ENCODE results near the gene METTL25B. TPM values are rescaled to one million over a fixed set of nuclear protein-coding genes. Genes with fewer than 3 reads are reported as not detected.

The METTL25B gene
- total and polyA plus RNA-seq, 2 of the 13 experiments (the other 11 are each of a cell fraction or from before 2014, with no cell fraction given): 11.9 to 24.0 TPM

DNA sequence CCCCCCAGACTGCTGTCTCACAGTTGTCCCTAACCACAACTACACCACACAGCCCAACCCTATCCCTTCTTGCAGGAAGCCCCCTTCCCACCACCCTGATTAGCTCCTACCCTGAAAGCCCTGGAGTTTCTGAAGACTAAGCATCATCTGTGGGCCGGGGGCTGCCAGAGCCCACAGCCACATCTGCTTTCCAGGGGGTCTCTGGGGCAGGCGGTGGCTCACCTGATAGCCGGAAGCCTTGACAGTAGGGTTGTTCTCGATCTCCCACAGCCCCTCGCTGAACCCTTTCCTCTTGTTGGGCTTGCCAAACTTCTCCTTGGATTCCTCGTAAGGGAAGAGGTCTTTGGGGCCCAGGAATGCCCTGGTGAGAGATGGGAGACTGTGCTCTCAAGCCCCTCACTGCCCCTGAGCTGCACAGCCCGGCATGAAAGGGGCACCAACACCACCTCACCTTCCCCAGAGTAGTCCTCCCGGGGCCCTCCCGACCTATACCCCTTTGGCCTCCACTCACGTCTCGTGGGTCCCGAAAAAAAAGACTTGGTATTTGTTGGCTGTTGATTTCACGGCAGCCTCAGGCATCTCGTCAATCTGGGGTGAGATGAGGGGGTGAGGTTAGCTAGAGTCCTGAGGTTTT is 16.6 kb downstream of the METTL25B start:
- in situ Hi-C loops (cut with HindIII; ENCODE audit: extremely low pct_ligation_motif_present, low pct_unique_long_range_greater_than_20kb): no loop called here
- no peak overlapping the region for H3K4me2 ChIP-seq (ENCODE audit: low read depth, low read length)
- intact Hi-C loops (cut with micrococcal nuclease; ENCODE audit: unreplicated experiment): no loop called here
- WGBS (ENCODE audit: low lambda C conversion rate): 96% methylated on average over 12 of the region's 14 CpGs
- no peak overlapping the region for H3K9ac ChIP-seq (ENCODE audit: insufficient read depth, low read depth, low read length)
- H3K4me3 ChIP-seq (replicated peaks in 1 of 3; ENCODE audit: insufficient read depth in 1 of 3, low read depth in 2 of 3, low read length in 3 of 3): no peak overlapping the region
- H3K9me3 ChIP-seq (ENCODE audit: low read length): no peaks in the 10 kb centered on the region
- ChIA-PET CTCF (ENCODE audit: low intra/inter-chr PET ratio, low total read pairs) (no interaction called here), POLR2A (no interaction called here)
- peaks cover 52% of the 10 kb centered on the region for H3K4me1 ChIP-seq (ENCODE audit: insufficient read depth, low read length)
- H3K27me3 ChIP-seq (ENCODE audit: control insufficient read depth in 1 of 2, insufficient read depth in 2 of 2, low read length in 2 of 2): no peaks in the 10 kb centered on the region; a peak in 1 of 5 replicates
- peaks cover 13% of the 10 kb centered on the region for H4K20me1 ChIP-seq (ENCODE audit: insufficient read depth, low read length)
- no peak overlapping the region for H2AFZ ChIP-seq (ENCODE audit: low read length)
- no TSS peak for BruUV-seq (replicated peaks)
- H3K27ac ChIP-seq (ENCODE audit: extremely low read length, insufficient read depth, low read length): no peak overlapping the region
- no peak for TF ChIP-seq REPIN1 (CRISPR knock-in tag; IDR thresholded peaks at IDR 0.05; ENCODE audit: borderline replicate concordance, low read depth)
- no peak for TF ChIP-seq TEAD3 (CRISPR knock-in tag; optimal IDR thresholded peaks at IDR 0.05; ENCODE audit: borderline replicate concordance)
- no peak for TF ChIP-seq NFRKB (IDR thresholded peaks at IDR 0.05)
- no peak for TF ChIP-seq ZNF780A (CRISPR knock-in tag; IDR thresholded peaks at IDR 0.05)
- no peak for TF ChIP-seq ISX (CRISPR knock-in tag; conservative IDR thresholded peaks at IDR 0.05)
- TF ChIP-seq SCMH1 (CRISPR knock-in tag; IDR thresholded peaks at IDR 0.05; ENCODE audit: borderline replicate concordance): no peak
- no peak for TF ChIP-seq EED (CRISPR knock-in tag; IDR thresholded peaks at IDR 0.05)
- TF ChIP-seq, protein P1, sequence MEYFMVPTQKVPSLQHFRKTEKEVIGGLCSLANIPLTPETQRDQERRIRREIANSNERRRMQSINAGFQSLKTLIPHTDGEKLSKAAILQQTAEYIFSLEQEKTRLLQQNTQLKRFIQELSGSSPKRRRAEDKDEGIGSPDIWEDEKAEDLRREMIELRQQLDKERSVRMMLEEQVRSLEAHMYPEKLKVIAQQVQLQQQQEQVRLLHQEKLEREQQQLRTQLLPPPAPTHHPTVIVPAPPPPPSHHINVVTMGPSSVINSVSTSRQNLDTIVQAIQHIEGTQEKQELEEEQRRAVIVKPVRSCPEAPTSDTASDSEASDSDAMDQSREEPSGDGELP (IDR thresholded peaks at IDR 0.05; ENCODE audit: borderline replicate concordance, low read depth): no peak
- TF ChIP-seq MBNL3 (CRISPR knock-in tag; conservative IDR thresholded peaks at IDR 0.05): no peak
- TF ChIP-seq DNMT1 (CRISPR knock-in tag; IDR thresholded peaks at IDR 0.05): no peak
- TF ChIP-seq NRL (CRISPR knock-in tag; IDR thresholded peaks at IDR 0.05; ENCODE audit: borderline replicate concordance): no peak
- TF ChIP-seq ZNF800 (CRISPR knock-in tag; IDR thresholded peaks at IDR 0.05): no peak
- peaks cover 56% of the 10 kb centered on the region for H3K79me2 ChIP-seq (ENCODE audit: insufficient read depth, low read length)
- ATAC-seq (no peak), DNase-seq (ENCODE audit: low spot score) (no peak), FAIRE-seq (no peak)
- H3K36me3 ChIP-seq (replicated peaks in 1 of 2; ENCODE audit: control insufficient read depth in 1 of 2, insufficient read depth in 2 of 2, low read length in 2 of 2): peaks cover 10 to 37% of the 10 kb centered on the region in 2 experiments; a peak in 4 of 5 replicates

All from HepG2 (cell line).